Panc1 (cell line): Measurements from ENCODE around the gene SPTBN1.

Experiments
- CTCF ChIP-seq: fragments of 450-650 bp; IDR thresholded peaks from 2 replicates; pipeline ENCODE4 v1.5.1; 2017; ENCODE audit warnings: mild to moderate bottlenecking
- POLR2AphosphoS5 ChIP-seq: IDR thresholded peaks from 2 replicates; pipeline ENCODE4 v1.6.1; 2012; ENCODE audit warnings: mild to moderate bottlenecking, low read depth, low read length, moderate library complexity
- REST ChIP-seq, 2 experiments: IDR thresholded peaks; 2 replicates each; pipeline ENCODE4 v1.6.1; 2011 to 2012; ENCODE audit warnings: low read depth in 2 of 2, control low read depth in 1 of 2, low read length in 1 of 2, mild to moderate bottlenecking in 1 of 2, moderate library complexity in 1 of 2; ENCODE audit not compliant: insufficient read depth in 1 of 2
- SIN3A ChIP-seq: IDR thresholded peaks from 2 replicates; pipeline ENCODE4 v1.6.1; 2012; ENCODE audit warnings: low read depth, mild to moderate bottlenecking, low read length, moderate library complexity, borderline replicate concordance; ENCODE audit not compliant: insufficient read depth

- TF ChIP-seq CTCF (no peak), REST (IDR thresholded peaks at IDR 0.05; ENCODE audit: insufficient read depth in 1 of 2, low read depth in 2 of 2, low read length in 1 of 2) (no peak), POLR2AphosphoS5 (no peak), SIN3A (no peak)
Measured at GRCh38 chr2:54714996-54715395, 258.9 kb downstream of the SPTBN1 start.
